Esophagus squamous epithelium (tissue), 5 donors: ENCODE measurements around the gene RWDD3. TPM values are rescaled to one million over a fixed set of nuclear protein-coding genes. Genes with fewer than 3 reads are reported as not detected.

Experiments
- DNase-seq: peaks from one replicate; lab custom pipeline; 2025; lab: John Stamatoyannopoulos, UW
- H3K27ac ChIP-seq, 4 donors: fragments of 200-600 bp; sonication (generic); one replicate each; pipeline ENCODE4 v1.5.1; 2016 to 2019; ENCODE audit warnings: mild to moderate bottlenecking in 1 of 4
- H3K27me3 ChIP-seq, 4 donors: fragments of 200-600 bp; sonication (generic); 1 replicate in 3 of 4; 2 replicates in 1 of 4; pipeline versions ENCODE4 v1.5.1 to v1.6.0; 2017 to 2021; ENCODE audit warnings: antibody characterized with exemption in 1 of 4
- H3K36me3 ChIP-seq, 3 donors: fragments of 200-600 bp; sonication (generic); one replicate each; pipeline ENCODE4 v1.5.1; 2016 to 2019
- H3K4me1 ChIP-seq, 3 donors: fragments of 200-600 bp; sonication (generic); one replicate each; pipeline ENCODE4 v1.5.1; 2017 to 2019
- H3K4me3 ChIP-seq, 4 donors: fragments of 200-600 bp; sonication (generic); 1 replicate in 3 of 4; 2 replicates in 1 of 4; pipeline ENCODE4 v1.5.1; 2016 to 2019; ENCODE audit warnings: mild to moderate bottlenecking in 2 of 4, moderate library complexity in 1 of 4
- H3K9me3 ChIP-seq, 3 donors: fragments of 200-600 bp; sonication (generic); one replicate each; pipeline ENCODE4 v1.5.1; 2016 to 2019
- CTCF ChIP-seq, 6 experiments: fragments of 450-650 bp in 4 of 6; fragments of 200-600 bp in 2 of 6; sonication (generic) in 2 of 6; IDR thresholded peaks; one replicate each; pipeline ENCODE4 v1.5.1; 2016 to 2019; ENCODE audit warnings: antibody characterized with exemption in 6 of 6, mild to moderate bottlenecking in 4 of 6, moderate library complexity in 4 of 6
- POLR2A ChIP-seq, 4 donors: fragments of 450-650 bp; IDR thresholded peaks; one replicate each; pipeline ENCODE4 v1.6.1; 2017; ENCODE audit warnings: antibody characterized with exemption in 4 of 4, mild to moderate bottlenecking in 4 of 4, moderate library complexity in 3 of 4
- WGBS, 2 donors: methylation state at CpG; one replicate each; pipeline ENCODE4 v1.1.5; 2018; 5-methylcytosine and 5-hydroxymethylcytosine counted together
- intact Hi-C: fragments of 100-400 bp; cut with DNase I; formaldehyde crosslinking; loops from one replicate; pipeline ENCODE4 v1.15.0; 2022
- total RNA-seq, 4 donors: library from RNA; depleted of rRNA; stranded (reverse); fragments of >200 nt; gene quantifications; one replicate each; pipeline ENCODE4 v1.1.0, GENCODE V29; 2016
- donor health status: DM: yes; HTN: yes; CAD: no.

The RWDD3 gene
- total RNA-seq, 4 donors from 2014 or later: 1.8 to 11.8 (median 7.6) TPM

- no peaks in the 10 kb centered on the region for H3K36me3 ChIP-seq
- H3K9me3 ChIP-seq: no peaks in the 10 kb centered on the region
- no peak for DNase-seq
- intact Hi-C loops: no loop called here
- H3K27ac ChIP-seq: no peak overlapping the region
- TF ChIP-seq CTCF (IDR thresholded peaks at IDR 0.05) (no peak), POLR2A (IDR thresholded peaks at IDR 0.05) (no peak)
- no peaks in the 10 kb centered on the region for H3K27me3 ChIP-seq
- H3K4me3 ChIP-seq: no peak overlapping the region
- WGBS, 2 donors: 94 to 98% methylated on average over 2 of the region's 2 CpGs
- H3K4me1 ChIP-seq: no peaks in the 10 kb centered on the region
Observed at GRCh38 chr1:95284420-95284819, 50.4 kb downstream of the RWDD3 start.

- no peak overlapping the region for H3K27ac ChIP-seq
- H3K36me3 ChIP-seq: no peaks in the 10 kb centered on the region
- TF ChIP-seq POLR2A (IDR thresholded peaks at IDR 0.05): no peak
- TF ChIP-seq CTCF (IDR thresholded peaks at IDR 0.05): no peak
- H3K4me3 ChIP-seq: no peak overlapping the region
- WGBS, 2 donors: 41 to 49% methylated on average over 5 of the region's 5 CpGs
- H3K4me1 ChIP-seq: no peaks in the 10 kb centered on the region
- no peaks in the 10 kb centered on the region for H3K9me3 ChIP-seq
- H3K27me3 ChIP-seq: no peaks in the 10 kb centered on the region
- intact Hi-C loops: no loop called here
- DNase-seq: no peak
Observed at GRCh38 chr1:95286479-95286878, 52.5 kb downstream of the RWDD3 start.

DNA sequence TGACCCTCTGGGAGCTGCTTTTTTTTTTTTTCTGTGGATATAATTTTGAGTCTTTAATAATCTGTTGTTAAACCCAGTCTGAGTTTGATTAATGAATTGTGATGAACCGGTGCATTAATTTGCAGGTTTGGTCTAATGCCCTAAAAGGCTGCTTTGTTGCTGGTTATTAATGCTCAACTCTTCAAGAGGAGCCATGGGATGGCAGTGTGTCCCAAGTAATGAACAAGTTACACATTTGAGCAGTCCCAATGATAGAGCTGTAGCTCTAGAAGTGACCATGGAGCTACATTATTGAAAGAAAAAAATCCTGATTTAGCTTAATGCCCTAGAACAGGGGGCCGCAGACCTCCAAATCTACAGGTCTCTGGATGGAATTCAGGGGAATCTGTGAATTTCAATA lies 53.1 kb downstream of the RWDD3 start:
- TF ChIP-seq CTCF (IDR thresholded peaks at IDR 0.05) (no peak), POLR2A (IDR thresholded peaks at IDR 0.05) (no peak)
- H3K36me3 ChIP-seq: no peaks in the 10 kb centered on the region
- 63 to 76% methylated on average over 2 of the region's 2 CpGs for WGBS, 2 donors
- H3K4me1 ChIP-seq: no peaks in the 10 kb centered on the region
- H3K9me3 ChIP-seq: no peaks in the 10 kb centered on the region
- no peak overlapping the region for H3K4me3 ChIP-seq
- no peak overlapping the region for H3K27ac ChIP-seq
- no peak for DNase-seq
- intact Hi-C loops: no loop called here
- H3K27me3 ChIP-seq: no peaks in the 10 kb centered on the region

- Histone ChIP-seq H3K36me3 (no peaks in the 10 kb centered on the region), H3K27me3 (no peaks in the 10 kb centered on the region), H3K4me1 (no peaks in the 10 kb centered on the region), H3K9me3 (no peaks in the 10 kb centered on the region), H3K4me3 (no peak overlapping the region), H3K27ac (no peak overlapping the region)
- intact Hi-C loops: no loop called here
- DNase-seq: no peak
- whole genome bisulfite sequencing, 2 donors: 38 to 54% methylated on average over 2 of the region's 2 CpGs
- TF ChIP-seq CTCF (IDR thresholded peaks at IDR 0.05) (no peak), POLR2A (IDR thresholded peaks at IDR 0.05) (no peak)
Observed at GRCh38 chr1:95287825-95288224, 53.8 kb downstream of the RWDD3 start.

Other genes with a start within 250 kb of the RWDD3 start
- 1 to 10 TPM in 2 of 4 donors, under 1 TPM in 2; 0.53 to 1.3 (median 1.0) TPM for gene ALG14, start 161.3 kb upstream of the RWDD3 start, total RNA-seq
- 1 to 10 TPM in 3 of 4 donors, under 1 TPM in 1; 0.53 to 3.6 (median 1.9) TPM for gene TLCD4, start 116.9 kb upstream of the RWDD3 start, total RNA-seq